Amniotic stem cell (primary cell): ENCODE measurements around the gene HAGHL.
"Not testable (repeated sequence)": the region's sequence is repeated elsewhere in the genome, so short reads cannot be mapped to it uniquely, and the experiment has no call there.

Experiments
- DNase-seq: peaks from one replicate; lab custom pipeline; 2025; lab: John Stamatoyannopoulos, UW

The HAGHL gene

DNA sequence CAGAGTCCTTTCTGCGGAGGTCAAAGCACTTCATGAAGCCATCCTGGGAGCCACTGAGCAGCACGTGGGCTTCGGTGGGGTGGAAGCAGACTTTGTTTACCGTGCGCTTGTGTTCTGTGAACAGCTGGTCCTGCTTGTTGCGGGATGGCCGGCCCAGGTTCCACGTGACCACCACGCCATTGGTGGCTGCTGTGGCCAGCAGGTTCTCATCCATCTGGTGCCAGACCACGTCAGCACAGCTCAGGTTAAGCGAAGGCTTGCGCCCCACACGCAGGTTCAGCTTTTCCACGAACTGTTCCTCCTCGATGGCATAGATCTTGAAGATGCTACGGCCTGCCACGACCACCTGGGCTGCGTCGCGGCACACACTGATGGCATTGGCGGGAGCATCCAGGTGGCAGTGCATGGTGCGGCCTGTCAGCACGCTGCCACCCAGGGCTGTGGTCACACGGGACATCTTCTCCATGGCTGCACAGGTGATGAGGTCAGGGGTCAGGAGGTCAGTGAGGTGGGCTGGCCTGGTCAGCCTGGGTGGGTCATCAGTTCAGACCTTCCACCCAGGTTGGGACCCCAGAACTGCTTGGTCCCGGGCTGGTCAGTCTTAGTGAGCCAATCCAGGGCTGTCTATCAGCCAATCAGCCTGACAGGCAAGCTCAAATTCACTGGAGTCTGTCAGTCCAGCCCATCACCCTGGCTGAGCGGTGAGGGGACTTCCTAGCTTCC lies 37.6 kb upstream of the HAGHL start:
- DNase-seq, result no peak

GRCh38 chr16:691242-691641 lies 35.7 kb upstream of the HAGHL start:
- DNase-seq, result not testable (repeated sequence)

DNA sequence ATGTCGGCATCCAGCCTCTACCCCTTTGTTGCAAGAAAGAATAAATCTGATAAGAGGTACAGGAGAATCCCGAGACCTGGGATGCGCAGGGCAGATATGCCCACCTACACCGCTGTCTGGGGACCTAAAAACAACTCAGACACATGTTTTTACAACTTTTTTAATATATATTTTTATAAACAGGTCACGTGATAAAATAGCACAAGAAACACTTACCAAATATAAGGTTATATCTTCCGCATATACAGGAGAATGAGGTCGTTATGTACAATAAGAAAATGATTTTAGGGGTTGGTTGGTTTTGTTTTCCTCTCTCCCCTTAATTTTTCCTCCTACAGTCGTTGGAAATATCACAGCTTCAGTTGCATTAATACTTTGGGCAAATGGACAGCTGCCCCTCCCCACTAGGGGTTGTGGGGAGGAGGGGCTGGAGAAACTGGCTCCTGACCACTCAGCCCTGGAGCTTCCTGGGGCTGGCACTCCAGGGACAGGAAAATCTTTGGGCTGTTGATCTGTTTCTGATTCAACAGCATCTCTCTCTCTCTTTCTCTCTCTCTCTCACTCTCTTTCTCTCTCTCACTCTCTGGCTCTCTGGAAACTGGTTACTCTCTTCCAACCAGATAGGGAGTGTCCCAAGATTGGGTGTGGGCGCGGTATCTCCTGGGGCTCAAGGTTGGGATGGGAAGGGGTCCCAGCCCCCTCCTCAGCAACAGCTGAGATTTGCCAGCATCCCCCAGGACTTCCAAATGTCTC lies 34.4 kb upstream of the HAGHL start:
- no peak for DNase-seq

- DNase-seq, result no peak
Observed at GRCh38 chr16:693364-693763, 33.5 kb upstream of the HAGHL start.

- no peak for DNase-seq
Observed at GRCh38 chr16:693766-694165, 33.1 kb upstream of the HAGHL start.

- DNase-seq, result no peak
Observed at GRCh38 chr16:694187-694862, 32.6 kb upstream of the HAGHL start.

DNA sequence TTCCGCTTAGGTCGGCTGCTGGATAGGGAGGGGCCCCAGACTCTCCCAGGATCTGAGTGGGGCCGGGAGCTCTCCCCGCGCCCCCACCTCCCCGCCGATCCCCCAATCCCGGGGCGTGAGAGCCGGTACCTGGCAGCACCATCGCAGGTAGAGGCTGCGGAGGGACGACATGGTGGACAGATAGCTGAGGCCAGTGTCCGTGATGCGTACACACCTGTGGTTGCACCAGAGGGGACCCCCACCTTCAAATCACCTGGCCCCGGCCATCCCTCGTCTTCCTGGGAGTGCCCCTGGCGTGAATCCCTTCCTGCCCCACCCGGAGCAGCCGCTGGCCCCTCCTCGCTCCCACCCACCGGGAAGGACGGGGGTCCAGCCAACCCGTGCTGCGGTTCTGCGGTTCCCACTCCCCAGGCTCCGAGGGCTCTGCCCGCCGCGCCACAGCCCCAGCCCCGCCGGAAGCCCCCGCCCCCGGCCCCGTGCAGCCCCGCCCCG lies 32.0 kb upstream of the HAGHL start:
- DNase-seq, result no peak

GRCh38 chr16:695355-696089 lies 31.4 kb upstream of the HAGHL start:
- no peak for DNase-seq

GRCh38 chr16:698911-699671 lies 27.8 kb upstream of the HAGHL start:
- DNase-seq, result no peak

- no peak for DNase-seq
Observed at GRCh38 chr16:700684-701584, 26.0 kb upstream of the HAGHL start.

DNA sequence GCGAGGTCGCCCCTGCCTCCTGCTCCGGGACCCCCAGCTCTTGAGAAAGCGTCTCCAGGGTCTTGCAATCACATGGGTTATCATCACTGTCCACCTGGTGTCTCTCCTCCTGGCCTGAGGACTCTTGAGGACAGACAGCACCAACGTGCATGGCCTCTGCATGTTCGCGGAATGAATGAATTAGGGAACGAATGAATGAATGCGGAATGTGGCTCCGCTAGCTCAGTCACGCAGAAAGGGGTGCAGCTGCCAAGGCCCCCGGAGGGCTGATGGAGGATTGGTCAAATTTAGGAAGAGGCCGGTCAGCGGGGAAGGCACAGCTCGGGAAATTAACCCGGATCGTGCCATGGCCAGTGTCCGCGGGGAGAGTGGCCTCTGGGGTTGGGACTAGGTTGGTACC lies 24.6 kb upstream of the HAGHL start:
- no peak for DNase-seq

DNA sequence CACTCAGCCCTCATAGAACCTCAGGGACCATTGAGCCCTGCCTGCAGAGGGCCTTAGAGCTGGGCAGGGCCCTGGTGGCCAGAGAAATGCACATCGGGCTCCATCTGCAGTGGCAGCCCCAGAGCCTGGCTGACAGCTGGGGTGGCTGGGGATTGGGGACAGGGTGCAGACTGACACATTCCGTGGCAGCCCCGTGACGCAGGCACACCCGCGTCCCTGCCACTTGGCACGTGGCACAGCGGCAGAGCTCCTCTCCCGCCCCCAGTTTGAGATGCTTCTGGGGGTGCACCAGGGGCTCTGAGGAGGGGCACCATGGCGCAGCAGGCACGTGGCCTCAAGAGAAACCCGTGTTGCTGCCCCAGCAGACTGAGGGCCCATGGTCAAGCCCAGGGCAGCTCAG lies 23.5 kb upstream of the HAGHL start:
- no peak for DNase-seq

DNA sequence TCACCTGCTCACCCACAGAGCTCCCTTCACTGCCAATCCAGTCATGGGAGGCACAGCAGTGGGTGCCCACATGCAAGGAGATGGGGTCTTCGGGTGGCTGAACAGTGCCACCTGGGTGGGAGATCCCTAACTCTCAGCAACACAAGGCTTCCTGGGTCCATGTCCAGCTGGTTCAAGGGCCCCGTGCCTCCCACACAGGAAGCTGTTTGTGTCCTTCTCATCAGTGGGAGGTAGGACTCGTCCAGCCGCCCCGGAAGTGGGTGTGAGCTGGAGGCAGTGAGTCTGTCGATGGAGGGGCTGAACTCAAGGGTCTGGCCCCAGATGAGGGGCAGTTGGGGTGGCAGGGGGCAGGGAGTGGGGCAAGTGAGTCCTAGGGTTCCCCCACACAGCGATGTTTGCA lies 22.9 kb upstream of the HAGHL start:
- DNase-seq, result no peak

DNA sequence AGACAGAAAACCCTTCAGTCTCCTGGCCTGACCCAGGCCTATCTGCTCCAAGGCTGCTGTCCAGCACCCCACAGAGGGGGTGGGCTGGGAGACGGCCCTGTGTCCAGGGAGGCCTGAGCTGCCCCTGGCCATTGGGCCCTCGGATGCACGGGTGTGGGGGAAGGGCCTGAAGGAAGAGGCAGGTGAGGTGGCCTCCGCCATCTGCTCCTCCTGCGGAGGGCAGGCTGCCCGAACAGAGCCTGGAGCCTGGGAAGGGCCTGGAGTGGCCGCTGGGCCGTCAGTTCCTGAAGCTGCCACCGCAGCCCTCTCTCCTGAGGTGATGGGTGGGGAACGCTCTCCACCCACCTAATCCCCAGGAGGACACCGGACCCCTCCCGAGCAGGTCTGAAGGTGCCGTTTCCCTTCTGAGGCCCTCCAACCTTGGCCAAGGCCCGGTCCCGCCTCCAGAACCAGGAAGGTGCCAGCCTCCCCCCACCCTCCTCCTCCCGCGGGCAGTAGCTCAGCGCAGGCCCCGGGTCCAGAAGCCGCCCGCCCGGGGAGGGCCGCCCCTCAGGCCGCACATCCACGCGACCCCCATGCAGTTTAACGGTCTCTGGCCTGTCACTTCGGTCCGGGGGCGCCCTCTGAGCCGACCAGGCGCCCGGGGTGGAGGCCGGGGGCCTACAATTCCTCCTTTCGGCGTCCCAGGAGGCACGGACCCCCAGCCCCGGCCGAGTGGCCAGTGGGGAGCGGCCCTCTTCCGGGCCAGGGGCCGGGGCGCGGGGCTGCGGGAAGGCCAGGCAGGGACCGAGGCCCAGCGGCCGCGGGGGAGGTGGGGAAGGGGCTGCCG lies 22.1 kb upstream of the HAGHL start:
- DNase-seq, result no peak

GRCh38 chr16:705431-706188 lies 21.3 kb upstream of the HAGHL start, which contains the start of gene FBXL16:
Gene FBXL16 (minus strand): TSS chr16:705801. CDS start chr16:697405, 8,396 bp downstream.
- no peak for DNase-seq

DNA sequence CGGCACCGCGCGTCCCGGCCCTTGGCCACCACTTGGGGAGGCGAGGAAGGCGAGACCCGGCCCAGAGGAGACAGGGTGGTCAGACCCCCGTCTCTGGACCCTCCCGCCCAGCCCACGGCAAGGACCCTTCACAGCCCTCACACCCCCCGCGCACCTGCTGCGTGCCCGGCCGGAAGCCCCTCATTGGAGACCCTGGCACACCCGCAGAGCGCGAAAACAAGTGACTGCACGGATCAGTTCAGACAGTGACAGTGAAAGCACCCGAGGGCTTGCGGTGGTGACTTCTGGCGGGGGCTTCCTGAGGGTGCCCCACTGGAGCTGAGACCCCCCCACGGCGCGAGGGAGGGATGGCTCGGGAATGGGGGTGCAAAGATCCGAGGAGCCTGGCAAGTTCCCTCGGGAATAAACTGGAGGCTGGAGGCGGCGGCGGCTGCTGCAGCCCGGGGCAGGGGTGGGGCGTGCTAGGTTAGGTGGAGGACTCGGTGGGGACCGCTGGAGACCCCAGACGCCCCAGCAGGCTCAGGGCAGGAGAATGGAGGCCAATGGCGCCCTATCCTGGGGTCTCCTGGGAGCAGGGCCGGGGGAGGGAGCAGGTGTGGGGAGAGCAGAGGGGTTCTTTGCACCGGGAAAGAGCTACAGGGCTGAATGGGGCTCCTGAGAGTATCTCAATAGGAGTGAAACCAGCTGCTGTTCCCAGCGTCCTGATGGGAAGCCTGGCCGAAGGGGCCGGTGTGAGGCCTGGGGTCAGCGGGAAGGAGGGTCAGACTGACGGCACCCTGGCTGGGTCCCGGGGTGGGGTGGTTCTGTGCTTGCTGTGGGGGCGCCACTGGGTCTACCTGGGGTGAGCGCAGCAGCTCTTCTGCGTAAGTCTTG lies 20.5 kb upstream of the HAGHL start:
- no peak for DNase-seq

DNA sequence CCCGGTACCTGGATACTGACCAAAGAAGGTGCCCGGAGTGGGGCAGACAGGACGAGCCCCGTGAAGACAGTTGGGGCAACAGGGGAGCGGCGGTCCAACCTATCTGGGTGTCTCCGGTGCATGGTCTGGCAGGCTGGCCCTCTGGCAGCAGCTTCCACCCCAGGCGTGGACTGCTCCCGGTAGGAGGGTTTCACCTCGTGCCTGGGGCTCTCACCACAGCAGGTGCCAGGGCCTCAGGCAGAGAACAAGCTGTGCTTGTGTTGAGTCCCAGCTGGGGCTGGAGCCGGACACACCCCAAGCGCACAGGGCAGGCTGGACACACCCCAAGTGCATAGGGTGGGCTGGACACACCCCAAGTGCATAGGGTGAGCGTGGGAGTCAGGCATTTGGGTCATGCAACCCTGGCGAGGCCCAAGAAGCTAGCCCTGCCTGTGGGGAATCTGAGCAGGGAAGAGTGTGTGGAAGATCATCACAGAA lies 19.8 kb upstream of the HAGHL start:
- DNase-seq, result no peak
